GM18870 (cell line): Measurements from ENCODE around the gene PLPPR3.

Source experiments
- ATAC-seq: cut with Tn5 transposase; IDR thresholded peaks from one replicate; pipeline ENCODE4 v1.9.1; 2021; ENCODE audit warnings: moderate library complexity; ENCODE audit not compliant: unreplicated experiment

Gene PLPPR3

DNA sequence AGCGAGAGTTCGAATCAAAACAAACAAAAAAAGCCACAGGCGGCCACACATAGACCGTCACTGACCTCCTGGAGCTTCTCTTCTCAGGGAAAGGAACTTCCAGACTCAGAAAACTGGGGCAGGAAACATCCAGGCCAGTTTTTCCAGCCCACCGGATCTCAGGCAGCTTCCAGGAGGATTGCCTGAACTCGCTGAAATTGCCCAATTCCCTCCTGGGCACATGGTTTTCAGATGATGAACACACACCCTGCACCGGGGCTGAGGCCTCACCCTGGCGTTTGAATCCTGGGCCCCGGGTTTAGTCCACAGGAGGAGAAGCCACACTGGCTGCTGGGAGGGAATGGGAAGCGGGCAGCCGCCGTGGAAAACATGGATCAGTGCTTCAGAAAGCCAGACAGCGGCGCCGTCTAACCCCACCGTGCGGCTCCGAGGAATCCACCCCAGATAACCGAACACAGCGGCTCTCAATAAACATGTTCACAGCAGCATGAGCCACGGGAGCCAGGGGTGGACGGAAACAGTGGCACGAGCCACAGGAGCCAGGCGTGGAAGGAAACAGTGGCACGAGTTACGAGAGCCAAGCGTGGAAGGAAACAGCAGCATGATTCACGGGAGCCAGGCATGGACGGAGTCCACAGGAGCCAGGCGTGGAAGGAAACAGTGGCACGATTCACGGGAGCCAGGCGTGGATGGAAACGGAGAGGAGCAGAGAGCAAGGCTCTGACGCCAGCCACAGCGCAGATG is 42.7 kb downstream of the PLPPR3 start:
- ATAC-seq: no peak

DNA sequence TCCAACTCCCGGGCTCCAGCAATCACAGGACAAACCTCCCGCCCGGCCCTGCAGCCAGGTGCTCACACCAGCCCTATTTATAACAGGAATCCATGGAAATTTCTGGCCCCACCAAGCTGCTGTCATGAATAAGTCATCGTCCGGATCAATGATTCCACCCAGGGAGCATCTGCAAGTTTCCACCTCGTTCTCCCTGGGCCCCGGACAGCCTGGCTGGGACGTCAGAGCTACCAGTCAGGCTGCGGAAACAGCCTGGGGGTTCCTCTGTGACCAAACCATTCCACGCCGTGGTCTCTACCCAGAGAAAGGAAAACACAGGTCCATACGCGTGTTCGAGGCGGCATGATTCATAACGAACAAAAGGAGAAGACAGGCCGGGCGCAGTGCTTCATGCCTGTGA is 45.2 kb downstream of the PLPPR3 start:
- no peak for ATAC-seq

DNA sequence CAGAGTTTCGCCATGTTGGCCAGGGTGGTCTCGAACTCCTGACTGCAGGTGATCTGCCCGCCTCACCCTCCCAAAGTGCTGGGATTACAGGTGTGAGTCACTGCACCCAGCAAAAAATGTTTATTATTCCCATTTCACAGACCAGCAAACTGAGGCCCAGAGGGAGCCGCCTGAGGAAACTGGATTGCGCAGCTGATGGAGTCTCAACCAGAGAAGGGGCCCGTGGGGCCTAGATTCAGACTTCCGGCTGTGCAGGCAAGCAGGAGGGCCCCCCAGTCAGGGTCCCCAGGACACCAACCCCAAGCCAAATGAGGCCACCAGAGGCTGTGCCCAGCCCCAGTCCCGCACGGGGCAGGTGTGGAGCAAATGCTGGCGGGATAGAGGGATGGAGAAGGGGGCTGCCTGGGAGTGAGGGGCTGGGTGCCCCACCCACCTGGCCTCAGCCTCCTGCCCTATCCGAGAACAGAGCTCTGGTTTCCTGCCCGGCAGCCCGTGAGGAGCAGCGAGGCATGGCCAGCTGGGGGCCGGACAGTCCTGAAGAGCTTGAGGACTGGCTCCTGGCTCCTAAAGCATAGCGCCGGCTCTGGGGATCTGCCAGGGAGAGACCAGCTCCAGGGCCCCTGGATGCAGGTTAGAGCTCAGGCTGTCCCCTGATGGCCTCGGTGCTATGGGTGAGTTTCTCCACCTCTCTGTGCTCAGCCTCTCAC is 48.9 kb downstream of the PLPPR3 start:
- no peak for ATAC-seq

DNA sequence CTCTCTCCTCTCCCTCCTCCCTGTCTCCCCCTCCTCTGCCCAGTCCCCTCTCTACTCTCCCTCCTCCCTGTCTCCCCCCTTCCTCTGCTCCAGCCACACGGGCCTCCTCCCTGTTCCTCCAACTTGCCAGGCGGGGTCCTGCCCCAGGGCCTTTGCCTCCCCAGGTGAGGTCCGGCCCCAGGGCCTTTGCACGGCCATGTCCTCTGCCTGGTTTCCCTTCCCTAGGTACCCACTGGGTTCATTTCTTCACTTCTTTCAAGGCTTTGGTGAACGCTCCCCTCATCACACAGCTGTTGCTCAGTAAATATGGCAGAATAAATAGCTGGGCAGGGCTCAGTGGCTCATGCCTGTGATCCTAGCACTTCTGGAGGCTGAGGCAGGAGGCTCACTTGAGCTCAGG is 49.7 kb downstream of the PLPPR3 start:
- ATAC-seq: no peak

DNA sequence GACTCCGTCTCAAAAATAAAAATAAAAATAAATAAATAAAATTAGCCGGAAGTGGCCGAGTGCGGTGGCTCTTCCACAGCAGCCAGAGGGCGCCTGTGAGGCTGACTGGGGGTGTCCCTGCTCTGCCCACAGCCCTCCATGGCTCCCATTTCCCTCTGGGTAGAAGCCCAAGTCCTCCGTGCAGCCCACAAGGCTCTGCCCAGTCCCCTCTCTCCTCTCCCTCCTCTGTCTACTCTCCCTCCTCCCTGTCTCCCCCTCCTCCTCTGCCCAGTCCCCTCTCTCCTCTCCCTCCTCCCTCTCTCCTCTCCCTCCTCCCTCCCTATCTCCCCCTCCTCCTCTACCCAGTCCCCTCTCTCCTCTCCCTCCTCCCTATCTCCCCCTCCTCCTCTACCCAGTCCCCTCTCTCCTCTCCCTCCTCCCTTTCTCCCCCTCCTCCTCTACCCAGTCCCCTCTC is 50.4 kb downstream of the PLPPR3 start:
- no peak for ATAC-seq

DNA sequence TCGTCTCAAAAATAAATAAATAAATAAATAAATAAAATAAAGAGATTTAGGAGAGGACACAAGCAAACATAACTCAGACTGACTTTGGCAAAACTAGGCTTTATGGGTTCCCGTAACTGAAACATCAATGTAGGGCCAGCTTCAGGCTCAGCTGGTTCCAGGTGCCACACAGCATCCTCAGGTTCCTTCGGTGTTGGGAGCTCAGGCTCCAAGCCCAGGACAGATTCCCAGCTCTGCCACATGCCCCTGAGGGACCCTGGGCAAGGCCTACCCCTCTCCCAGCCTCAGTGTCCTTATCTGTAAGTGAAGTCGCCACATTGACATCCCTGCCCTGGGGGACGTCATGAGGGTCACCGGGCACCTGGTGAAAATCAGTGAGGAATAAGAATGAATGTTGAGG is 52.1 kb downstream of the PLPPR3 start:
- no peak for ATAC-seq

DNA sequence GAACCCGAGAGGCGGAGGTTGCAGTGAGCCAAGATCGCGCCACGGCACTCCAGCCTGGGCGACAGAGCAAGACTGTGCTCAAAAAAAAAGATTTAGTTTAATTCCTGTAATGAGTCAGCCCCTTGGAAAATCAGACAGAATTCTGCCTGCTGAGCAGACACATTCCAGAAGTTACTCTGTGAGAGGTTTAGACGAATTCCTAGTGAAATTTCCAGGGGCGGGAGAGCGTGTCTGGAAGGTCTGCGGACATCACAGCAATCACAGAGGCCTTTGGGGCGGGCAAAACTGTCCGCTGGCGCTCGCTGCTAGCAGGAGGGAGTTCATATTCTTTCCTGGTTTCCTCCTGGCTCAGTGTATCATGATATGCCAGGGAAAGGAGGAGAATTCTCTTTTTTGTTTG is 53.3 kb downstream of the PLPPR3 start:
- no peak for ATAC-seq

DNA sequence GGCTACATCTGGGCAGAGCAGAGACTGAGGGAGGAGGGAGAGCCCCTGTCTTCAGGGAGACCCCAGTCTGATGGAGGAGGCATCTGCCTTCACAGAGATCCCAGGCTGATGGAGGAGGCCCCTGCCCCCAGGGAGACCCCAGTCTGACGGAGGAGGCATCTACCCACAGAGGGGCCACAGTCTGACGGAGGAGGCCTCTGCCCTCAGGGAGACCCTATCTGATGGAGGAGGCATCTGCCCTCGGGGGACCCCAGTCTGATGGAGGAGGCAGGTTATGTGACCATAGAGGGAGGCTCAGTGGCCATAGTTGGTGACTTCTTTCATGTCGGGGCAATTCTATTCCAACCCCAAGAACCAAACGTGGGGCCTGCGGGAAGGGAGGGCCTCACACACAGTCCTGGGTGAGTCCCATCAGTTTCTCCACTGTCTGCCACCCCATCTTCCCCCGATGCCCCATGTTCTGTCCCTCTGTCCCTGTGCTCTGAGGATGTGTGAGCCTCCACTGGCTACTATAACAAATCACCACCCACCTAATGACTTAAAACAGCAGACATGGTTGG is 56.5 kb downstream of the PLPPR3 start:
- no peak for ATAC-seq

DNA sequence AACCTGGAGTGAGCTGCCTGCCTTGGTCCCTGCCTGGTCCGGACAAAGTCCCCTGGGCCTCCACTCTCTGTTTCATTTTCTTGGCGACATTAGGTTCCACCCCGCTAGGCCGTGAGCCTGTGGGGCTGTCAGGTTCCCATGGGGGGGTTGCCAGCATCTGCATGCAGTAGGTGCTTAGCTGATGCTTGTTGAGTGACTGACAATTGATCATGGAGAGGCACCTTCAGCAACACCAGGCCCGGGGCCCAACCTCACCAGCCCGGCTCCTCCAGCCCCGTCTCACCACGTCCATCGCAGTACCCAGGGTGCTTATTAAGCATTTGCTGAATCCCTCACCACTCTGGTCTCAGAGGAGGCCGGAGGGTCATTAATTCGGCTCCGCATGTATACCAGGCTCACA is 57.5 kb downstream of the PLPPR3 start:
- no peak for ATAC-seq

DNA sequence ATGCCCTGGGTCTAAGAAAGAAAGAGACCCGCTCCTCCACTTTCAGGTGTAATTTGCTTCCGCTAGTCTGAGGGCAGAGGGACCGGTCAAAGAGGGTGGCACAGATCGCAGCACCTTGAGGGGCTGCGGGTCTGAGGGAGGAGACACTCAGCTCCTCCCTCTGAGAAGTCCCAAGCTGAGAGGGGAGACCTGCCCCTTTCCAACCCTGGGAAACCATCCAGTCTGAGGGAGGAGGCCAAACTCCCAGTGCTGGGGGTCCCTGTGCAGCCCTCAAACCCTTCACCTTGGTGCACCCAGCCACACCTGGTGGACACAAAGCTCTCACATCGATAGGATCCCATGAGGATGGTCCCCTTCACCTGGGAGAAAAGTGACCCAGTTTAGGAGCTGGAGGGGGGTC is 57.9 kb downstream of the PLPPR3 start:
- no peak for ATAC-seq

DNA sequence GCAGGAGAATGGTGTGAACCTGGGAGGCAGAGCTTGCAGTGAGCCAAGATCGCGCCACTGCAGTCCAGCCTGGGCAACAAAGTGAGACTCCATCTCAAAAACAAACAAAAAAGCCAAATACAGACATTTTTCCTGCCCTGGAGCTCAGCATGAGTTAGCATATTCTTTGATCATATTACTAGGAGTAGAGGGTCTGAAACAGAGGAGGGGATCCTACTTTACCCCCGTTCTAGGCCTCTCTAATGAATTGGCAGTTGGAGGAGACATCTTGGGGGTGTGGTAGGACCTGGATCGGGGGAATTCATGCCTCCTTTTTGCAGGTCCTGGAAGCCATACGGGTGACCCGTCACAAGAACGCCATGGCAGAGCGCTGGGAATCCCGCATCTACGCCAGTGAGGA is 58.6 kb downstream of the PLPPR3 start:
- ATAC-seq: no peak
